Camera-type eye (tissue), 1 donor: ENCODE data around the gene TMIGD1. TPM values are rescaled to one million over a fixed set of nuclear protein-coding genes. Genes with fewer than 3 reads are reported as not detected.

ENCODE experiments used
- total RNA-seq: library from RNA; depleted of rRNA; stranded (reverse); fragments of >200 nt; gene quantifications from one replicate; pipeline ENCODE4 v1.2.3, GENCODE V29; 2014

The TMIGD1 gene, protein sequence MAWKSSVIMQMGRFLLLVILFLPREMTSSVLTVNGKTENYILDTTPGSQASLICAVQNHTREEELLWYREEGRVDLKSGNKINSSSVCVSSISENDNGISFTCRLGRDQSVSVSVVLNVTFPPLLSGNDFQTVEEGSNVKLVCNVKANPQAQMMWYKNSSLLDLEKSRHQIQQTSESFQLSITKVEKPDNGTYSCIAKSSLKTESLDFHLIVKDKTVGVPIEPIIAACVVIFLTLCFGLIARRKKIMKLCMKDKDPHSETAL
- not detected for total RNA-seq

DNA sequence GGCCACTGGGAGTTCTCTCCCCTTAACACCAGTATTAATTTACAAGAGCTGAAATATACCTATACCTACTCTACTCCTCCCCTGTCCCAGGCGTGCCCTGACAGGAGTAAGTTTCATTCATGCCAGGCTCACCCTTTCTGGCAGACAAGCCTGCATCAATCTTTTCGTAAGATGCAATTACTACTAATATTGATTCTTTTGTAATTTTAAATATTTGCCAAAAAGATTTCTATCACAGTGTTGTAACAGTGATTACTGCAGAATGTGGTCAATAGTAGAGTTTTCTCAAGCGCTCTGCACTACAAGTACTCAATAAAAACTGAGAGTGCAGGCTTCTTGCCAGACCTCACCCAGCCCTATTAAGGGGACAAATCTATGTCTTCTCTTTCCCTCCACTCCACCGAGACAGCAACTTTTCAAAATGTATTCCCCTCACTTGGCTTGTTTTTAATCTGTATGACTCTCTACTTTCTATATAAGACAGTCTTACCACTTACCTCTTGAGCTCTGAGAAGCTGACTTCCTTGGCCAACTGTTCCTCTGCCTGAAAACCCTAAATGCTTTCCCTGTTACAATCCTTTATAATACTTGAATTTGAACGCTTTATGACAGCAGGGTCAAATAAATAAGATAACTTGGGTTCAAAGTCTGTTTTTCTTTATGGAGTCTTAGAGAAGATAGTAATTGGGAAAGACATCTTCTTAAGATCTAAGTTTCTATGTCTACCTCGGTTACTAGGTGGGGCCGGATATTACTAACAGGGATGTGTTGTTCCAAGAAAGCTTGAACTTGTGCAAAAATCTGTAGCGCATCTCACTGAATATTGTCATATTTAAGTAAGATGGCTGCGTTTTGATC is at the start of gene TMIGD1:
Gene TMIGD1 (minus strand): TSS at position 555 of the 858 bp plus-strand sequence. CDS start 1,924 bp downstream, outside the sequence.

DNA sequence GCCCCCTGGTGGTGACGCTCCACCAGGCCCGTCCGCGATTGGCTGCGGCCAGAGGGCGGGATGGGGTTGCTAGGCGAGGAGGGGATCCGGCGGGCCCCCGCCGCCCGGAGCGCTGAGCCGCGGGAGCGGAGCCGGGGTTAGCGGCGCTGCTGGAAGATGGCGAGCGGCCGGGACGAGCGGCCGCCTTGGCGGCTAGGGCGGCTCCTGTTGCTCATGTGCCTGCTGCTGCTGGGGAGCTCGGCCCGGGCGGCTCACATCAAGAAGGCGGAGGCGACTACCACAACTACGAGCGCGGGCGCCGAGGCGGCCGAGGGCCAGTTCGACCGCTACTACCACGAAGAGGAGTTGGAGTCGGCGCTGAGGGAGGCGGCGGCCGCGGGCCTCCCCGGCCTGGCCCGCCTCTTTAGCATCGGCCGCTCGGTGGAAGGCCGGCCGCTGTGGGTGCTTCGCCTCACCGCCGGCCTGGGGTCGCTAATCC is 45.0 kb upstream of the TMIGD1 start, which contains the start of gene CPD:
Gene CPD (plus strand): TSS at position 103 of the 478 bp plus-strand sequence. CDS start 54 bp downstream, at position 157.

DNA sequence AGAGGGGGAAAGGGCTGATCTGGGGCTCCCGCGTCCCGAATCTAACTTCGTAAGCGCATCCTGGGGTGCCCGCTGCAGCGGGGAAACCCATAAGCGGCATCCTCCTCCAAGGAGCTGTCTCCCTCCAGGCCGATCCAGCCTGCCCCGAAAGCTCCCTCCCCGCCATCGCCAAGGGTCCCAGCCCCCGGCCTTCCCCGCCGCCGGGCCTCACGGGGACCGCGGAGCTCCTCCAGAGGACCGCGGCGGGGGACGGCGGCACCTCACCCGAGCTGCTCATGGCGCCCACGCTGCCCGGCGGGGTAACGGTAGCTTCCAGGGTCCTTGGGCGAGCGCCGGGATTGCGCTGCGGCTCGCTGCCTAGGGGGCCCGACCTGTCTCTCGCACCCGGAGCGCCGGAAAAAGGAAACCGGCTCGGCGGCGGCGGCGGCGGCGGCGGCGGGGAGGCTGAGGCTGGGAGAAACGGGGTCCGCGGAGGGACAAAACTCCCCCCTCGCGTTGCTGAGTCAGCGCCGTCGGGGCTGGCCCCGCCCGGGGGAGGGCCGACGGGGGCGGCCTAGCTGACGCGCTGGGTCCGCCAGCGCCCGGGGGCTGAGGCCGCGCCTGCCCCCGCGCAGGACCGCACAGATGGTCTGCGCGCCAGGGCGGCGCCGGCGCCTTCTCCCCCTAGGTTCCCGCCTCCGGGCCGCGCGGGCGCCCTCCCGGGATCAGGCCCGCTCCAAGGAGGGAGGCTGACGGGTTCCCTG is 42.1 kb downstream of the TMIGD1 start, which contains the start of gene BLMH:
Gene BLMH (minus strand): TSS at position 402 of the 743 bp plus-strand sequence. CDS start 125 bp downstream, at position 277.

Other genes with a start within 250 kb of the TMIGD1 start
- 24.2 TPM for gene NSRP1, start 217.2 kb downstream of the TMIGD1 start, total RNA-seq
- gene SLC6A4, start 98.4 kb downstream of the TMIGD1 start, total RNA-seq = 2.4 TPM
- gene BLMH, start 42.1 kb downstream of the TMIGD1 start, total RNA-seq = 60.9 TPM
- gene CPD, start 44.9 kb upstream of the TMIGD1 start, total RNA-seq = 103 TPM
- gene GOSR1, start 143.4 kb upstream of the TMIGD1 start, total RNA-seq = 89.6 TPM